ENCODE measurements around the gene OR2T12. TPM values are rescaled to one million over a fixed set of nuclear protein-coding genes. Genes with fewer than 3 reads are reported as not detected.
"Not testable (repeated sequence)": the region's sequence is repeated elsewhere in the genome, so short reads cannot be mapped to it uniquely, and the experiment has no call there.

Gene OR2T12
- total RNA-seq, 1 donor from 2014 or later: not detected

DNA sequence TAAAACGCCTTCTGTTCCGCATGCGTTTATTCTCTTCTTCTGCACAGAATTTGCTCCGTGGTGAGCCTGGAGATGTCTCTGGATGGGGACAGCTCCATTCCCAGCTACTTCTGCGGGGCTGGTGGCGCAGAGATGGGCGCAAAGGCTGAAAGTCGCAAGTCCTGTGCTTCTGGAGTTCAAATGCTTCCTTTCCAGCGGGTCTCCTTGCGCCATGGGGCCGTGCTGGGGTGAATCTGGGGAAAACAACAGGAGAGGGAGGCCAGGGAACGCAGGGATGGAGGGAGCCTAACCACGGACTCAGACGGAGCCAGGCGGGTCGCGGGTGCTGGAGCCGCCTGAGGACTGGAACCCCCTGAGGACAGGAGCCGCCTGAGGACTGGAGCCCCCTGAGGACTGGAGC is 2.9 kb upstream of the OR2T12 start:
- H3K27ac ChIP-seq: no peak overlapping the region
- H3K4me3 ChIP-seq: no peak overlapping the region
- no peak for TF ChIP-seq CTCF (IDR thresholded peaks at IDR 0.05)
- H3K4me1 ChIP-seq: no peaks in the 10 kb centered on the region
- H3K27me3 ChIP-seq (ENCODE audit: low read depth): no peaks in the 10 kb centered on the region
- no peaks in the 10 kb centered on the region for H3K36me3 ChIP-seq
- no peaks in the 10 kb centered on the region for H3K9me3 ChIP-seq
- DNase-seq (no peak), ATAC-seq (no peak)
- intact Hi-C loops (cut with DNase I): no loop called here

- DNase-seq; H3K9me3 ChIP-seq; H3K27ac ChIP-seq; H3K4me3 ChIP-seq; H3K27me3 ChIP-seq (ENCODE audit: low read depth); intact Hi-C loops (cut with DNase I); ATAC-seq; H3K36me3 ChIP-seq; H3K4me1 ChIP-seq: not testable (repeated sequence)
These were observed 2.4 kb upstream of the OR2T12 start for GRCh38 chr1:248305672-248306071.

DNA sequence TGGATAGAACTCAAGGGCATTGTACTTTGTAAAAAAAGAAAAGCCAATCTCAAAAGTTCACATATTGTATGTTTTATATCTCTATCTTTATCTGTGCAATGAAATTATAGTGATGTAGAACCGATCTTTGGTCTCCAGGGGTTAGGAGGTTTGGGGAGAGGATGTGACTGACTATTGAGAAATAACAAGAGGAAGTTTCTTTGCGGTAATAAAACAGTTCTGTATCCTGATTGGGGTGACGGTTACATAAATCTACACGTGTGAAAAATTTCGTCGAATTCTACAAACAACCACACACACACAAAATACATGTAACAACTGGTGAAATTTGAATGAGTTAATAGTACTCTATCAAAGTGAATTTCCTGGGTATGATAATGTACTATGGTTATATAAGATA is 14.8 kb downstream of the OR2T12 start:
- intact Hi-C loops (cut with DNase I): no loop called here
- TF ChIP-seq CTCF (IDR thresholded peaks at IDR 0.05): no peak
- no peak for ATAC-seq

GRCh38 chr1:248277876-248278275 is 25.3 kb downstream of the OR2T12 start, which contains the start of gene OR2T33:
TSS of gene OR2T33 (minus strand) at chr1:248277976. CDS start at chr1:248273814, 4,162 bp downstream.
- intact Hi-C loops (cut with DNase I): no loop called here
- DNase-seq (no peak), ATAC-seq (no peak)
- H3K4me3 ChIP-seq: no peak within 1 kb of the TSS
- no peak within 1 kb of the TSS for H3K27ac ChIP-seq
- no peaks in the 10 kb centered on the region for H3K27me3 ChIP-seq (ENCODE audit: low read depth)
- H3K36me3 ChIP-seq: no peaks in the 10 kb centered on the region
- no peaks in the 10 kb centered on the region for H3K9me3 ChIP-seq
- no peak for TF ChIP-seq CTCF (IDR thresholded peaks at IDR 0.05)
- H3K4me1 ChIP-seq: no peaks in the 10 kb centered on the region

More for the DNA sequence above, 14.8 kb downstream of the OR2T12 start:
- Histone ChIP-seq H3K4me1 (no peaks in the 10 kb centered on the region), H3K9me3 (no peaks in the 10 kb centered on the region), H3K27ac (no peak overlapping the region), H3K27me3 (ENCODE audit: low read depth) (no peaks in the 10 kb centered on the region), H3K36me3 (no peaks in the 10 kb centered on the region), H3K4me3 (no peak overlapping the region)
- no peak for DNase-seq

- H3K9me3 ChIP-seq; H3K4me3 ChIP-seq; H3K27ac ChIP-seq; ATAC-seq; H3K4me1 ChIP-seq; DNase-seq; H3K36me3 ChIP-seq; H3K27me3 ChIP-seq (ENCODE audit: low read depth); intact Hi-C loops (cut with DNase I): not testable (repeated sequence)
These were observed 30.0 kb downstream of the OR2T12 start for GRCh38 chr1:248273225-248273624.

GRCh38 chr1:248268178-248268577 is 35.0 kb downstream of the OR2T12 start:
- H3K27ac ChIP-seq: no peak overlapping the region
- no peak for DNase-seq
- H3K4me3 ChIP-seq: no peak overlapping the region
- no peaks in the 10 kb centered on the region for H3K9me3 ChIP-seq
- TF ChIP-seq CTCF (IDR thresholded peaks at IDR 0.05): no peak
- no peaks in the 10 kb centered on the region for H3K4me1 ChIP-seq
- no peaks in the 10 kb centered on the region for H3K36me3 ChIP-seq
- no peaks in the 10 kb centered on the region for H3K27me3 ChIP-seq (ENCODE audit: low read depth)
- intact Hi-C loops (cut with DNase I): no loop called here
- ATAC-seq: no peak

GRCh38 chr1:248259309-248259708 is 43.9 kb downstream of the OR2T12 start:
- H3K27ac ChIP-seq; H3K4me3 ChIP-seq; ATAC-seq; intact Hi-C loops (cut with DNase I); H3K27me3 ChIP-seq (ENCODE audit: low read depth); DNase-seq; H3K36me3 ChIP-seq; H3K4me1 ChIP-seq; H3K9me3 ChIP-seq: not testable (repeated sequence)

All from lower lobe of right lung (tissue), 2 donors.